IMR-90 (cell line): ENCODE measurements around the gene CASP14.

Source experiments
- CTCF ChIP-seq: conservative IDR thresholded peaks from 2 replicates; pipeline ENCODE4 v1.5.1; 2012; ENCODE audit warnings: mild to moderate bottlenecking, low read depth, low read length, improper control_type of control experiment
- MAZ ChIP-seq: IDR thresholded peaks from 2 replicates; pipeline ENCODE4 v1.6.1; 2012; ENCODE audit warnings: low read depth, mild to moderate bottlenecking, low read length, improper control_type of control experiment, moderate library complexity, borderline replicate concordance
- MXI1 ChIP-seq: IDR thresholded peaks from 2 replicates; pipeline ENCODE4 v1.6.1; 2012; ENCODE audit warnings: low read depth, mild to moderate bottlenecking, low read length, moderate library complexity, borderline replicate concordance
- POLR2A ChIP-seq: IDR thresholded peaks from 2 replicates; pipeline ENCODE4 v1.6.1; 2012; ENCODE audit warnings: mild to moderate bottlenecking, low read depth, low read length
- RCOR1 ChIP-seq: IDR thresholded peaks from 2 replicates; pipeline ENCODE4 v1.6.1; 2012; ENCODE audit warnings: mild to moderate bottlenecking, low read length, improper control_type of control experiment; ENCODE audit not compliant: insufficient replicate concordance

- TF ChIP-seq MAZ (no peak), CTCF (no peak), MXI1 (no peak), POLR2A (no peak), RCOR1 (no peak)
These were observed 11.7 kb upstream of the CASP14 start for GRCh38 chr19:15037586-15037985.
